GM12878 (cell line): ENCODE data around the gene NAPEPLD. TPM values are rescaled to one million over a fixed set of nuclear protein-coding genes. Genes with fewer than 3 reads are reported as not detected.
A peak's percentile ranks its signal among the peaks of the same experiment; 100 is the strongest.

Experiments
- ATAC-seq: fragments of 200-7000 bp; cut with Tn5 transposase; 3 replicates; pipeline ENCODE4 v1.9.1; 2020; ENCODE audit warnings: mild to moderate bottlenecking, moderate library complexity
- BruUV-seq: library from RNA; stranded (reverse); fragments of 400-500 nt; replicated peaks from 2 replicates; lab custom pipeline; 2021; lab: Mats Ljungman, UMichigan
- CTCF ChIA-PET: fragments of 300-600 bp; sonication (Branson Sonifier 250); formaldehyde crosslinking; extraction: SDS; loops from one replicate; lab custom pipeline; 2021; ENCODE audit warnings: inconsistent platforms; lab: Yijun Ruan, JAX
- POLR2A ChIA-PET: fragments of 350-600 bp; formaldehyde crosslinking; extraction: SDS; loops from one replicate; lab custom pipeline; 2021; ENCODE audit warnings: inconsistent platforms; lab: Charles Lee
- RAD21 ChIA-PET: fragments of 300-600 bp; sonication (Branson Sonifier 250); formaldehyde crosslinking; loops from one replicate; lab custom pipeline; 2023; ENCODE audit warnings: antibody characterized with exemption; ENCODE audit not compliant: unreplicated experiment; lab: Charles Lee
- SMC1A ChIA-PET: fragments of 300-600 bp; sonication (Branson Sonifier 250); formaldehyde crosslinking; loops from one replicate; lab custom pipeline; 2023; ENCODE audit not compliant: unreplicated experiment, uncharacterized antibody; lab: Charles Lee
- DNase-seq: peaks from one replicate; pipeline ENCODE4 v3.0.0-alpha.2; 2011; ENCODE audit warnings: low read depth, low spot score
- FAIRE-seq: peaks from 3 replicates; lab custom pipeline; 2011; peaks lifted over from hg19 to GRCh38; lab: Jason Lieb, UNC
- H2AFZ ChIP-seq: 2 replicates; pipeline ENCODE4 v1.6.0; 2011; ENCODE audit warnings: low read depth, low read length, control low read depth; ENCODE audit not compliant: control insufficient read depth
- H3K27ac ChIP-seq: 2 replicates; pipeline ENCODE4 v1.5.1; 2011; ENCODE audit warnings: control low read depth; ENCODE audit not compliant: control insufficient read depth, insufficient read depth
- H3K27me3 ChIP-seq, 2 experiments: replicated peaks in 1 of 2; 2 replicates each; pipeline versions ENCODE4 v1.6.0 to v1.6.1; 2011; ENCODE audit warnings: low read length in 1 of 2; ENCODE audit not compliant: control insufficient read depth in 2 of 2, insufficient read depth in 2 of 2
- H3K36me3 ChIP-seq, 2 experiments: 2 replicates each; pipeline ENCODE4 v1.5.1; 2011; ENCODE audit warnings: low read length in 1 of 2; ENCODE audit not compliant: control insufficient read depth in 2 of 2, insufficient read depth in 2 of 2
- H3K4me1 ChIP-seq: 2 replicates; pipeline ENCODE4 v1.6.1; 2011; ENCODE audit warnings: mild to moderate bottlenecking, low read length, moderate library complexity, mixed read lengths; ENCODE audit not compliant: control insufficient read depth, insufficient read depth
- H3K4me2 ChIP-seq: 2 replicates; pipeline ENCODE4 v1.6.0; 2011; ENCODE audit warnings: control low read depth; ENCODE audit not compliant: control insufficient read depth, insufficient read depth
- H3K4me3 ChIP-seq: fragments of 200-600 bp; sonication (generic); 2 replicates; pipeline ENCODE4 v1.5.1; 2016
- H3K79me2 ChIP-seq: 2 replicates; pipeline ENCODE4 v1.6.0; 2011; ENCODE audit warnings: low read length; ENCODE audit not compliant: control insufficient read depth, insufficient read depth
- H3K9ac ChIP-seq: 2 replicates; pipeline ENCODE4 v1.8.0; 2011; ENCODE audit warnings: low read length, control low read depth, mixed read lengths; ENCODE audit not compliant: control insufficient read depth, insufficient read depth
- H3K9me3 ChIP-seq: replicated peaks from 3 replicates; pipeline ENCODE4 v1.5.1; 2011; ENCODE audit warnings: mild to moderate bottlenecking, low read length; ENCODE audit not compliant: control insufficient read depth, insufficient read depth
- H4K20me1 ChIP-seq: 2 replicates; pipeline ENCODE4 v1.6.0; 2011; ENCODE audit not compliant: control insufficient read depth, insufficient read depth
- CTCF ChIP-seq, 3 experiments: IDR thresholded peaks in 2 of 3; conservative IDR thresholded peaks in 1 of 3; 2 replicates each; pipeline ENCODE4 v1.5.1; 2011; ENCODE audit warnings: low read depth in 3 of 3, low read length in 3 of 3, mild to moderate bottlenecking in 3 of 3, control low read depth in 2 of 3, moderate library complexity in 2 of 3, inconsistent platforms in 1 of 3, mixed read lengths in 1 of 3; ENCODE audit not compliant: control insufficient read depth in 2 of 3, insufficient read depth in 1 of 3; ENCODE audit errors: extremely low read depth in 1 of 3
- RAD21 ChIP-seq: IDR thresholded peaks from 2 replicates; pipeline ENCODE4 v1.6.1; 2011; ENCODE audit warnings: mild to moderate bottlenecking, low read depth, low read length, moderate library complexity; ENCODE audit not compliant: insufficient read depth
- RFX5 ChIP-seq: IDR thresholded peaks from 2 replicates; pipeline ENCODE4 v1.6.1; 2011; ENCODE audit warnings: low read depth, low read length, improper control_type of control experiment
- SMC3 ChIP-seq: IDR thresholded peaks from 2 replicates; pipeline ENCODE4 v1.6.1; 2011; ENCODE audit warnings: low read length, improper control_type of control experiment, borderline replicate concordance
- SUPT20H ChIP-seq: IDR thresholded peaks from 2 replicates; pipeline ENCODE4 v1.6.1; 2011; ENCODE audit warnings: low read depth, mild to moderate bottlenecking, low read length, moderate library complexity, borderline replicate concordance; ENCODE audit not compliant: control insufficient read depth
- TAF1 ChIP-seq: IDR thresholded peaks from 2 replicates; pipeline ENCODE4 v1.6.1; 2011; ENCODE audit warnings: mild to moderate bottlenecking, low read depth, low read length, borderline replicate concordance
- YY1 ChIP-seq: IDR thresholded peaks from 2 replicates; pipeline ENCODE4 v1.6.1; 2011; ENCODE audit warnings: low read depth, mild to moderate bottlenecking, low read length
- WGBS: methylation state at CpG from one replicate; pipeline ENCODE4 v1.1.6; 2016; ENCODE audit warnings: low lambda C conversion rate; ENCODE audit not compliant: insufficient replicate concordance, insufficient coverage; ENCODE audit errors: missing lambda C conversion rate; 5-methylcytosine and 5-hydroxymethylcytosine counted together
- in situ Hi-C: fragments of 300-500 bp; cut with MboI; formaldehyde crosslinking; loops from 9 replicates; pipeline ENCODE4 v1.14.3; 2018; ENCODE audit warnings: mixed read lengths
- intact Hi-C: fragments of 100-400 bp; cut with micrococcal nuclease; formaldehyde crosslinking; loops from one replicate; pipeline ENCODE4 v1.14.2; 2022; ENCODE audit not compliant: unreplicated experiment
- polyA plus RNA-seq, 11 experiments: library from polyadenylated mRNA; depleted of rRNA in 4 of 11; unstranded in 6 of 11; stranded (reverse) in 5 of 11; fragments of >200 nt; fragmentation: Nextera tagmentation in 4 of 11; fragmentation: Illumina TruSeq in 1 of 11; extraction: Ambion mirVana in 4 of 11; extraction: Trizol in 1 of 11; gene quantifications; 1 replicate in 1 of 11; 2 replicates in 10 of 11; pipeline versions ENCODE4 v1.2.1 to v1.2.3, GENCODE V29; 2011 to 2016; ENCODE audit warnings: inconsistent platforms in 2 of 11, missing spikeins in 2 of 11, low read depth in 1 of 11
- total RNA-seq, 4 experiments: library from RNA; depleted of rRNA in 3 of 4; stranded (reverse); fragments of >200 nt in 3 of 4; fragmentation: Illumina TruSeq in 1 of 4; extraction: Trizol in 1 of 4; gene quantifications; 2 replicates each; pipeline versions ENCODE4 v1.2.1 to v1.2.3, GENCODE V29; 2013 to 2021
- TF ChIP-seq, protein P1 (sequence below): fragments of 450-650 bp; IDR thresholded peaks from 2 replicates; pipeline ENCODE4 v1.6.1; 2017; ENCODE audit warnings: antibody characterized with exemption, mild to moderate bottlenecking, moderate library complexity

Gene NAPEPLD
- total and polyA plus RNA-seq, 10 of the 15 experiments (the other 5 are each of a cell fraction or from before 2014, with no cell fraction given): 6.0 to 16.2 (median 8.6) TPM

DNA sequence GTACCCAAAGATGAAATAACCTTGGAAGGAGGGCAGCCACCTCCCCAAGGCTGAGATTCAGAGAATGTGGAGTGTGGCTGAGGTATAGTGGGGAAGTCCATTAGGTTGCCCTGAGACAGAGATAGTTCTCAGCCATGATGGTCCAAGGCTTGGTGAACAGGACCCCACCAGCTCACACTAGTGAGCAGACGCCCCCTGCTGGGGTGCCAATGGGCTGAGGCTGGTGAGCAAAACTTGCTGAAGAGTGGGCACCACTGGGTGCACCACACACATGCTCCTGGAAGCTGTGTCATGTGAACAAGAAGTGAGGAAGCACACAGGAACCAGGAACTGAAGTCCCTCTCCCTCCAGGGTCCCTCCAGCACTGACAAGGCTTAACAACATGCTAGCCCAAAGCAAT lies 83.2 kb downstream of the NAPEPLD start:
- FAIRE-seq (no peak), DNase-seq (no peak), ATAC-seq (peak; percentile 96)
- BruUV-seq: no TSS peak
- H3K36me3 ChIP-seq: no peaks in the 10 kb centered on the region
- ChIA-PET SMC1A (interaction anchor here (1.6 kb wide), 2 partner anchors 13 to 308 kb away, joined by 5 to 7 read pairs; no protein-coding TSS in a partner anchor), RAD21 (interaction anchor here (0.8 to 1.0 kb wide), 2 partner anchors 9 to 191 kb away, joined by 3 read pairs; partner anchors contain the start of genes ARMC10 and FBXL13), POLR2A (no interaction called here), CTCF (interaction anchor here (1.0 to 2.1 kb wide), 5 partner anchors 10 to 340 kb away, joined by 3 to 10 read pairs (median 8); partner anchors contain the start of genes ARMC10, FAM185A and FBXL13)
- H3K79me2 ChIP-seq: no peaks in the 10 kb centered on the region
- H3K9ac ChIP-seq: no peak overlapping the region
- no peaks in the 10 kb centered on the region for H4K20me1 ChIP-seq
- in situ Hi-C loops: no loop called here
- no peaks in the 10 kb centered on the region for H3K27me3 ChIP-seq
- H3K4me2 ChIP-seq: no peak overlapping the region
- 0% methylated on average over 1 of the region's 1 CpG for WGBS
- H3K4me1 ChIP-seq: no peaks in the 10 kb centered on the region
- H3K9me3 ChIP-seq: no peaks in the 10 kb centered on the region
- no peak overlapping the region for H3K27ac ChIP-seq
- no peak overlapping the region for H2AFZ ChIP-seq
- H3K4me3 ChIP-seq: no peak overlapping the region
- TF ChIP-seq SMC3 (peak; percentile 54; the same call in 1 of the 2 replicates), RFX5 (no peak), SUPT20H (no peak), RAD21 (peak; percentile 48), TAF1 (no peak), CTCF (IDR thresholded peaks at IDR 0.05 in 2 of 3, conservative IDR thresholded peaks at IDR 0.05 in 1 of 3; ENCODE audit: control insufficient read depth in 2 of 3, extremely low read depth in 1 of 3, insufficient read depth in 1 of 3, low read depth in 3 of 3, low read length in 3 of 3) (peak; percentile 58 to 72 (median 60)), YY1 (0 out of 2 replicates have a peak, but pooled peaks have one; percentile 36)
- TF ChIP-seq, protein P1, sequence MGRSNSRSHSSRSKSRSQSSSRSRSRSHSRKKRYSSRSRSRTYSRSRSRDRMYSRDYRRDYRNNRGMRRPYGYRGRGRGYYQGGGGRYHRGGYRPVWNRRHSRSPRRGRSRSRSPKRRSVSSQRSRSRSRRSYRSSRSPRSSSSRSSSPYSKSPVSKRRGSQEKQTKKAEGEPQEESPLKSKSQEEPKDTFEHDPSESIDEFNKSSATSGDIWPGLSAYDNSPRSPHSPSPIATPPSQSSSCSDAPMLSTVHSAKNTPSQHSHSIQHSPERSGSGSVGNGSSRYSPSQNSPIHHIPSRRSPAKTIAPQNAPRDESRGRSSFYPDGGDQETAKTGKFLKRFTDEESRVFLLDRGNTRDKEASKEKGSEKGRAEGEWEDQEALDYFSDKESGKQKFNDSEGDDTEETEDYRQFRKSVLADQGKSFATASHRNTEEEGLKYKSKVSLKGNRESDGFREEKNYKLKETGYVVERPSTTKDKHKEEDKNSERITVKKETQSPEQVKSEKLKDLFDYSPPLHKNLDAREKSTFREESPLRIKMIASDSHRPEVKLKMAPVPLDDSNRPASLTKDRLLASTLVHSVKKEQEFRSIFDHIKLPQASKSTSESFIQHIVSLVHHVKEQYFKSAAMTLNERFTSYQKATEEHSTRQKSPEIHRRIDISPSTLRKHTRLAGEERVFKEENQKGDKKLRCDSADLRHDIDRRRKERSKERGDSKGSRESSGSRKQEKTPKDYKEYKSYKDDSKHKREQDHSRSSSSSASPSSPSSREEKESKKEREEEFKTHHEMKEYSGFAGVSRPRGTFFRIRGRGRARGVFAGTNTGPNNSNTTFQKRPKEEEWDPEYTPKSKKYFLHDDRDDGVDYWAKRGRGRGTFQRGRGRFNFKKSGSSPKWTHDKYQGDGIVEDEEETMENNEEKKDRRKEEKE: no peak
- TF ChIP-seq, all 136 proteins: peak for 4
- intact Hi-C loops: loop anchor here (5.0 kb wide), 1 partner anchor 318 kb away; the partner anchor contains the start of gene FAM185A
